SK-N-MC (cell line): ENCODE results near the gene ADD1.
"Not testable (repeated sequence)": the region's sequence is repeated elsewhere in the genome, so short reads cannot be mapped to it uniquely, and the experiment has no call there.

ENCODE experiments used
- DNase-seq: peaks from one replicate; pipeline ENCODE4 v3.0.0-alpha.2; 2011; ENCODE audit warnings: low read depth, low spot score
- H3K27ac ChIP-seq: fragments of 200-600 bp; sonication (generic); 2 replicates; pipeline ENCODE4 v1.5.1; 2016; ENCODE audit warnings: mixed run types
- H3K36me3 ChIP-seq: fragments of 200-600 bp; sonication (generic); 2 replicates; pipeline ENCODE4 v1.6.1; 2017; ENCODE audit warnings: antibody characterized with exemption, low read length, mixed read lengths; ENCODE audit not compliant: insufficient read depth
- H3K4me3 ChIP-seq: fragments of 200-600 bp; sonication (generic); 2 replicates; pipeline ENCODE4 v1.5.1; 2016
- H3K9ac ChIP-seq: fragments of 200-600 bp; sonication (generic); 2 replicates; pipeline ENCODE4 v1.8.0; 2017; ENCODE audit warnings: mixed run types, mixed read lengths; ENCODE audit not compliant: insufficient read length
- H3K9me3 ChIP-seq: fragments of 200-600 bp; sonication (generic); 2 replicates; pipeline ENCODE4 v1.6.1; 2017; ENCODE audit warnings: low read depth, mild to moderate bottlenecking, antibody characterized with exemption, low read length, moderate library complexity, mixed read lengths
- EZH2 ChIP-seq: fragments of 200-600 bp; sonication (generic); IDR thresholded peaks from one replicate; pipeline ENCODE4 v1.6.1; 2017; ENCODE audit warnings: antibody characterized with exemption
- FOXP2 ChIP-seq: optimal IDR thresholded peaks from 2 replicates; pipeline ENCODE3; 2011; ENCODE audit warnings: mild to moderate bottlenecking, moderate library complexity; ENCODE audit not compliant: insufficient read depth; ENCODE audit errors: extremely low read length, control extremely low read depth
- POLR2AphosphoS5 ChIP-seq: IDR thresholded peaks from 2 replicates; pipeline ENCODE4 v1.6.1; 2012; ENCODE audit warnings: mild to moderate bottlenecking, low read depth, low read length, borderline replicate concordance

Gene ADD1

DNA sequence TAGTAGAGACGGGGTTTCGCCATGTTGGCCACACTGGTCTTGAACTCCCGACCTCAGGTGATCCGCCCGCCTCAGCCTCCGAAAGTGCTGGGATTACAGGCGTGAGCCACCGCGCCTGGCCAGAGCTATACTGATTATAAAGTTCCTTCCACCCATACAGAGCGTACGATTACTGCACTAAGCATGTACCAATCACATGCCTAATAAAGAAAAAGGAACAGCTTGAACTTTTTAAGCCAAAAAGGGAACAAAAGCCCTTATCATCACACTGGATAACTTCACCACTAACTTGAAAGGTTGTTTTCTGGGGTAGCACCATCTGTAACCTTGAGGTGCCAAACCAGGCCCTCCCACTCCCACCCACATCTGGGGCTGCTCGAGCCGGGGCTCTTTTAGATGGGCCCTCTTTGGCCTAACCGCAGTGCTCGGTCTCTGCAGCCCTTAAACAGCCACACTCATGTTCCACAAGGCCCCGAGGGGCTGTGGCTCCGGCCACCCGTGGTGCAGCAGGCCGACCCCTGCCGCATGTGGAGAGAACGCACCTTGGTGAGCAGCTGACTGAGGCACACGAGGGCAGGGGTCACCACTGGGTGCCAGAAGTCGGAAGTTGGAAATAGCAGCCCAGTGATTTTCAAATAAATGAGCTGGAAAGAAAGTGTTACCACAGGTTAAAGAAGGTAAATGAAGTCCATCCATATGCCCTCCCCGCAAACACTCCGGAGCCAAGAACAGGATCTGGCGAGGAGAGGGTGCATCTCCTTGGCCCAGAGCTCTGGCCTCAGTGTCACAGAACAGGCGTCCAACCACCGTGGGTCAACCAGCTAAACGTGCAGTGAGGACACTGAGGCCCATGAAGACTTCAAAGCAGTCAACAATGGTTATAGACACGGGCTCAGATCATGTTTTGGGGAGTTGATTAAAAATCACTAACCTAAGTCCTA, 101.2 kb downstream of the ADD1 start:
- no peak for TF ChIP-seq FOXP2
- TF ChIP-seq POLR2AphosphoS5, result no peak
- no peak for TF ChIP-seq EZH2
- Histone ChIP-seq H3K9me3 (no peaks in the 10 kb centered on the region), H3K36me3 (peaks cover 92% of the 10 kb centered on the region), H3K4me3 (no peak overlapping the region), H3K27ac (no peak overlapping the region), H3K9ac (no peak overlapping the region)
- DNase-seq, result no peak

DNA sequence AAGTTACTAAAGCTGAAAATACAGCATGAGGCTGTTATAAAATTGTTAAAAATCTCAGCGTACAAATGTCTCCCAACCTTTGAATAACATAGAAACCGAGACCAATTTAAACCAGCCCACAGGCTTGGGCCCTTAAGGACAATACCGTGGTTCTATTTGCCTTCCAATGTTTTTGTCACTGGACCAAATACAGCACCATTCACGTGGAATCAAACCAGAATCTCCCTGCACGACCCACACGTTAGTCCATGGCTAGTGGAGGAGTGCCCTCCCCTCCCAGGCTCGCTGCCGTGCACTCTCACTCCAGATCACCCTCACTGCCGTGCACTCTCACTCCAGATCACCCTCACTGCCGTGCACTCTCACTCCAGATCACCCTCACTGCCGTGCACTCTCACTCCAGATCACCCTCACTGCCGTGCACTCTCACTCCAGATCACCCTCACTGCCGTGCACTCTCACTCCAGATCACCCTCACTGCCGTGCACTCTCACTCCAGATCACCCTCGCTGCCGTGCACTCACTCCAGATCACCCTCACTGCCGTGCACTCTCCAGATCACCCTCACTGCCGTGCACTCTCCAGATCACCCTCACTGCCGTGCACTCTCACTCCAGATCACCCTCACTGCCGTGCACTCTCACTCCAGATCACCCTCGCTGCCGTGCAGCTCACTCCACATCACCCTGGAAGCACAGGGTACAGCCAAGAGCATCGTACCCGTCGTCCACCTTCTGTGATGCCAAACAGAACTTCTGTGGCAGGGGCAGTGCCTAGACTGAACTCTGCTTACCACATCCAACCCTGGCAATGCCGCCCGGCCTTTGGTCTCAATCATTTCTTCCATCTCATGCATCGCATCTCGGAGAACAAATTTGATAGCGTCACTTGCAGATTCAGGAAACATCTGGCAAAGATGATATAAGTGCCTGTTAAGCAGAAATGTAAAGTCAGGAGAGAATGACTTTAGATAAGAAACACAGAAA, 102.3 kb downstream of the ADD1 start:
- not testable (repeated sequence) for H3K9me3 ChIP-seq, H3K4me3 ChIP-seq, H3K27ac ChIP-seq, H3K9ac ChIP-seq, DNase-seq
- H3K36me3 ChIP-seq, result peaks cover 92% of the 10 kb centered on the region

DNA sequence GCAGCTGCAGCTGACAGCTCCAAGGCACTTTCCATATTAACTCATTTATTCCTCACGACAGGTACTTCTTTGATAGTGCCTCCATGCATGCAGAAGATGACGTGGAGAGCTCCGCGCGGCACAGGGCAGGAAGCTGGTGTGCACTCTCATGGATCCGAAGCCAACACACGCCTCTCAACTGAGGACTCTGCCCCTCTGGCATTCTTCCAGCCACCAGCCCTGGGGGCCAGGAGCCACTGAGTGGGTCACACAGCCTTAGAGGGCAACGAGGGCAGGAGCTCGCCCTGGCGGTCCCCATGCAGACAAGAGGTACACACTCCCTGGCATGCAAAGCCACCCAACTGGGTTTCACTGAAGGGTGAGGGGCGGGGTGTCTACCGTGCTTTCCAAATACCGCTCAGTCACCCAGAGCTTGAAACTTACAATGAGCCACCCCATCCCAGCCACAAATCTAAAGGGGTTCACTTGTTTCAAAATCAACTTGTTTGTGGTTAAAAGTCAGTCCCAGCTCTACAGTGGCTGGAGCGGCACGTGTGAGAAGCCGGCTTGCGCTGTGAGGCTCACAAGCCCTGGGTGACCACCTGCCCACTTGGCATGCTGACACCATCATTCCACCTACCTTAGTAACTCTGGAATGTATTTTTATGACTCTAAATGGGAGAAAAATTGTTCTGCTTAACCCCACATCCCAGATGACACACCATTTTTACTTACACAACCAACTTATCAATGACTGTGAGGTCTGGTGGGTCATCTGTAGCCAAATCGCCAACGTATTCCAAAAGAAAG, 103.4 kb downstream of the ADD1 start:
- Histone ChIP-seq H3K27ac (no peak overlapping the region), H3K36me3 (peaks cover 92% of the 10 kb centered on the region), H3K4me3 (no peak overlapping the region), H3K9me3 (no peaks in the 10 kb centered on the region), H3K9ac (no peak overlapping the region)
- TF ChIP-seq EZH2 (no peak), POLR2AphosphoS5 (no peak), FOXP2 (no peak)
- no peak for DNase-seq

DNA sequence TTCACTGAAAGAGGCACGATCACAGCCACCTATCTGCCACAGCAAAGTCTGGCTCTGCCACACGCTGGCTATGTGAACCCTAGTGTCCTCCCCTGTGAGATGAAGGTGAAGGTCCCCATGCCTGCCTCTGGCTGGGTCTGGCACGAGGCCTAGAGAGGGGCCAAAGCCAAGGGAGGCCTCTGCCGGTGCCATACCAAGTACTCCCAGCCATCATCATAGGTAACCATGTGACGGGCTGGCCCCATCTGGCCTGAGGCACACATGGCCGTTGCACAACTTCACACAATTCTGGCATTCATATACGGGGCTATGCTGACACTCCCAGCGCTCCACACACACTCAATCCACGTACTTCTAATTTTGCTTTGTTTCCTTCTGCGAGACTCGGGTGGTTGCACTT, 104.3 kb downstream of the ADD1 start:
- DNase-seq, result no peak
- TF ChIP-seq POLR2AphosphoS5 (no peak), EZH2 (no peak), FOXP2 (no peak)
- peaks cover 92% of the 10 kb centered on the region for H3K36me3 ChIP-seq
- no peak overlapping the region for H3K4me3 ChIP-seq
- H3K9me3 ChIP-seq, result no peaks in the 10 kb centered on the region
- H3K9ac ChIP-seq, result no peak overlapping the region
- H3K27ac ChIP-seq, result no peak overlapping the region

DNA sequence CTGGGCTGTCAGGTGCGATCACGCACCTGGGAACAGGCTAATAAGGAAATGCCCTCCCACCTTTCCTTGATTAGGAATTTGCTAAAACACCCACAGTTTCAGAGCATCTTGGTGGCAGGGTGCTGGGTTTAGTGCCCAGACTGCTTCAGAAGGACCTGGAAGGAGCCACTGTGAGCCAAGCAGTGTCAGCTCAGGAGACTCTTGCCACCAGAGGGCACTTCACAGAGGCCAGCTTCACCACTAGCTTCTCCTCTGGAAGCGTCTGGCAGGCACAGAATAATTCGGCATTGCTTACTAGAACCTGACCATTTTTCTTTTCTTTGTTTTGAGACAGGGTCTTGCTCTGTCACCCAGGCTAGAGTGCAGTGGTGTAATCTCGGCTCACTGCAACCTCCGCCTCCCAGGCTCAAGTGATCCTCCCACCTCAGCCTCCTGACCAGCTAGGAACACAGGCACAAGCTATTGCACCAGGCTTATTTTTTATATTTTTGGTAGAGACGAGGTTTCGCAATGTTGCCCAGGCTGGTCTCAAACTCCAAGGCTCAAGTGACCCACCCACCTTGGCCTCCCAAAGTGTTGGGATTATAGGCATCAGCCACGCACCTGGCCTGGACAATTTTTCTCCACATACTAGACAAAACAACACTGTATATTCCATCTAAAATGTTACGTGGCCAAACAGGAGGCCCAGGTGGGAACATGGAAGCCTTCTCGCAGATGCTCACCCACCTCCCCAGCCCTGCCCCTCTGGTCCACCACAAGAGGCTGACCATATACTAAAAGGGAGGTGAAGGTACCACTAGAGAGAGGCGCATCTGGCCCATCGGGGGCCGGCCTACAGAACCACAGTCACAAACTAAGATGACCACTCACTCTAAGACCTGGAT, 105.5 kb downstream of the ADD1 start:
- H3K4me3 ChIP-seq, result no peak overlapping the region
- no peaks in the 10 kb centered on the region for H3K9me3 ChIP-seq
- no peak for DNase-seq
- peaks cover 92% of the 10 kb centered on the region for H3K36me3 ChIP-seq
- no peak overlapping the region for H3K27ac ChIP-seq
- H3K9ac ChIP-seq, result no peak overlapping the region
- no peak for TF ChIP-seq FOXP2
- TF ChIP-seq EZH2, result no peak
- no peak for TF ChIP-seq POLR2AphosphoS5

DNA sequence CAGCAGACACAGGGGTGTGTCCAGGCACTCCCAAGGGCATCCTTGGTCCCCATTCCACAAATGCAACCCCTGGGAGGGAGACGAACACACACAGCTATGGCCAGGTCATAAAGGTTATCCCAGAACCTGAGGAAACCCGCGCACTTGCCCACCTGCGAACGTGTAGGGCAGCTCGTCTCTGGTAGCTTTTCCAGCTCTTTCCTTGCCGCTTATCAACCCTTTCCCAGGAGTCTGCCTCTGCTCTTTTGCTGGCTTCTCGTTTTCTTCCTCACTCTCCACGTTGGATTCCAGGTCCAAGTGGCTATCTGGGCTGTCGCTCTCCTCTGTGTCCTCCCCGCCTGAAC, 106.1 kb downstream of the ADD1 start:
- Histone ChIP-seq H3K4me3 (no peak overlapping the region), H3K27ac (no peak overlapping the region), H3K9me3 (no peaks in the 10 kb centered on the region), H3K36me3 (peaks cover 95% of the 10 kb centered on the region), H3K9ac (no peak overlapping the region)
- no peak for TF ChIP-seq FOXP2
- no peak for TF ChIP-seq EZH2
- no peak for TF ChIP-seq POLR2AphosphoS5
- no peak for DNase-seq

DNA sequence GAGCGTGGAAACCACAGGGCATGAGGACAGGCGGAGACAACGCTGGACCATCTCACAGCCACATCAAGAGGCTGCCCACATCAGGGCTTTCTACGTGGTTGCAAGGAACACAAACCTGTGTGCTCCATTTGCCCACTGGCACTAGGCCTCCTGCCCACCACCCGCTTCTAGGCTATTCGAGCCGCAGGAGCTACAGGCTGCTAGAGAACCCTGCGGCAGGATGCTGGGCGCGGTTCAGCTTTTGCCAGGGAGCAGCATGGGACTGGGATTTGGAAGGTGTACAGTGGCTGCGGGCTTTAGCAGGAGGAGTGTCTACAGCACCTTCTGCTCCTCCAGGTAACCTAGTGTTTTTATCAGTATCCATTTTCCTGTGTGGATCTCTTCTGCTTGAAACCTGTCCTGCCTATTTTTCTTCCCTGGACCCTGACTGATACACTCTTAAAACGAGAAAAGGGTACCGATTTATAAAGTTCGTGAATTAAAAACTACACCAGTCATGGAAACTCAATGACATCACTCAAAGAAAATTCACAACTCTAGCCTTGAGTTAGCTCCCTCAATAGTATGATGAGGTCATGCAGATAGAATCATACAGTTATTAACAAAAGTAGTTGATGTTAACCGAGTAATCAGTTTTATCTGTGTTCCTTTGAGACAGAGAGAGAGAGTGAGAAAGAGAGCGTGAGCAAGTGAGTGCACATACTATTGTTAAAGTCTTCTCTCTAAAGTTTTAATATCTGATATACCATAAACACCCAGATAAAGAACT, 106.8 kb downstream of the ADD1 start:
- no peak overlapping the region for H3K9ac ChIP-seq
- H3K9me3 ChIP-seq, result no peaks in the 10 kb centered on the region
- H3K36me3 ChIP-seq, result peaks cover 91% of the 10 kb centered on the region
- no peak overlapping the region for H3K27ac ChIP-seq
- no peak overlapping the region for H3K4me3 ChIP-seq
- TF ChIP-seq FOXP2, result no peak
- TF ChIP-seq EZH2, result no peak
- TF ChIP-seq POLR2AphosphoS5, result no peak
- DNase-seq, result no peak
